IMR-90 (cell line): Measurements from ENCODE around the gene NKTR. TPM values are rescaled to one million over a fixed set of nuclear protein-coding genes. Genes with fewer than 3 reads are reported as not detected.

Experiments
- SMC3 ChIP-seq: fragments of 150-350 bp; IDR thresholded peaks from 2 replicates; pipeline ENCODE4 v1.6.1; 2016; ENCODE audit warnings: low read depth, mild to moderate bottlenecking, antibody characterized with exemption, low read length, moderate library complexity
- USF2 ChIP-seq: fragments of 150-350 bp; IDR thresholded peaks from 2 replicates; pipeline ENCODE4 v1.6.1; 2017; ENCODE audit warnings: mild to moderate bottlenecking, antibody characterized with exemption, low read length, low read depth
- polyA plus RNA-seq, 3 experiments: library from polyadenylated mRNA; depleted of rRNA; stranded (reverse); fragments of >200 nt; gene quantifications; 2 replicates each; pipeline ENCODE4 v1.2.3, GENCODE V29; 2012; ENCODE audit warnings: low replicate concordance in 1 of 3
- total RNA-seq: library from RNA; depleted of rRNA; stranded (reverse); fragments of >200 nt; gene quantifications from 2 replicates; pipeline ENCODE4 v1.2.3, GENCODE V29; 2012

The NKTR gene
- total and polyA plus RNA-seq, 2 of the 4 experiments (the other 2 are of a cell fraction): 24.0 to 30.7 TPM

DNA sequence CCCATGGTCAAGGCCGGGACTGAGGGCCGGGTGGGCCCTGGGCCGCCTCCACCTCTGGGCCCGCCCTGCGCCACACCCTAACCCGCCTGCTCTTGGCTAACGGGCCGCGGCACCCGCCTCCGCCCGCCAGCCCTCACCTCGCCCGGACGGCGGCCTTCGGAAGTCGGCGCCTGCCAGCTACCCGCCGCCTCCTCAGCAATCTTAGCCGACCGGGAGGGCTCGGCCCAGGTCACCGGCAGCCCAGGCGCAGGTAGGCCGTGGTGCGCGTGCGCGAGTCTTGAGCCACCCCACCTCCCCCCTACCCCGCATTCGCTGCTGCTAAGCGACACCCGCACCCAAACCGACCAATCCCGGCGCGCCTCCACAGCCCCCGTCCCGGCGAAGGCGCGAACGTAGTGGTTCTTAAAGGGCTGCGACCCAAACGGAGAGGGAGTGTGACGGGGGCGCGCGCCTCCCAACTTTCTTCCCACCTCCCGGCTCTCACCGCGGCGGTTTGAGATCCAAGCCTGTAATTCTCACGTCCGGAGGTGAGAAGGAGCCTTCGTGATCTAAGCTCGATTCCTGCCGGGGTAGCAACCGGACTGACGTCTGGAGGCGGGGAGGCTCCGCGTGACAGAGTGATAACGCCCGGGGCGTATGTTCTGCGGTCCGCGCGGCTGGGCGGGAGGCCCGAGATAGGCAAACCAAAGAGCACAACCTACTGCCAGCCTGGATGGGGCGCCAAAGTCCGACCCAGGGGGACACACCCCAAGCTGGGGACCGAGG lies 18.6 kb upstream of the NKTR start, which contains the start of gene SEC22C (continued):
- TF ChIP-seq USF2 (peak; percentile 65; the same call in 1 of the 2 replicates), SMC3 (no peak)
